ENCODE results near the gene CD276. TPM values are rescaled to one million over a fixed set of nuclear protein-coding genes. Genes with fewer than 3 reads are reported as not detected.

CD276 gene
- total RNA-seq, 4 donors from 2014 or later, result 31.8 to 58.1 (median 40.1) TPM

- peaks cover 18 to 36% (median 28%) of the 10 kb centered on the region in 4 donors for H3K36me3 ChIP-seq
- WGBS, result 85% methylated on average over 3 of the region's 3 CpGs
- H3K27me3 ChIP-seq, result peaks cover 0 to 3% (median 0%) of the 10 kb centered on the region in 4 donors
- no peaks in the 10 kb centered on the region for H3K9me3 ChIP-seq
- no peak overlapping the region for H3K27ac ChIP-seq (replicated peaks in 1 of 4)
- TF ChIP-seq CTCF (IDR thresholded peaks at IDR 0.05) (no peak), POLR2A (IDR thresholded peaks at IDR 0.05; ENCODE audit: low read depth) (no peak), EP300 (IDR thresholded peaks at IDR 0.05) (no peak)
- peaks cover 0 to 8% (median 2%) of the 10 kb centered on the region in 4 donors for H3K4me1 ChIP-seq
- no peak overlapping the region for H3K4me3 ChIP-seq
- DNase-seq (ENCODE audit: extremely low spot score), result no peak
- intact Hi-C loops (cut with DNase I), result no loop called here
Measured at GRCh38 chr15:73715417-73715816, 31.2 kb downstream of the CD276 start.

GRCh38 chr15:73716417-73716816 is 32.2 kb downstream of the CD276 start:
- peaks cover 0 to 4% (median 0%) of the 10 kb centered on the region in 4 donors for H3K27me3 ChIP-seq
- peaks cover 0 to 8% (median 2%) of the 10 kb centered on the region in 4 donors for H3K4me1 ChIP-seq
- H3K36me3 ChIP-seq, result peaks cover 9 to 26% (median 20%) of the 10 kb centered on the region in 4 donors
- 57% methylated on average over 5 of the region's 6 CpGs for WGBS
- no peak overlapping the region for H3K27ac ChIP-seq (replicated peaks in 1 of 4)
- no peak for DNase-seq (ENCODE audit: extremely low spot score)
- TF ChIP-seq EP300 (IDR thresholded peaks at IDR 0.05), result no peak
- TF ChIP-seq POLR2A (IDR thresholded peaks at IDR 0.05; ENCODE audit: low read depth), result no peak
- TF ChIP-seq POLR2AphosphoS5 (IDR thresholded peaks at IDR 0.05), result no peak
- TF ChIP-seq CTCF (IDR thresholded peaks at IDR 0.05), result no peak
- intact Hi-C loops (cut with DNase I), result no loop called here
- no peaks in the 10 kb centered on the region for H3K9me3 ChIP-seq
- H3K4me3 ChIP-seq, result no peak overlapping the region

- H3K36me3 ChIP-seq, result peaks cover 7 to 23% (median 17%) of the 10 kb centered on the region in 4 donors
- peaks cover 0 to 6% (median 0%) of the 10 kb centered on the region in 4 donors for H3K27me3 ChIP-seq
- WGBS, result 79% methylated on average over 3 of the region's 3 CpGs
- DNase-seq (ENCODE audit: extremely low spot score), result no peak
- no peak overlapping the region for H3K27ac ChIP-seq (replicated peaks in 1 of 4)
- no peak for TF ChIP-seq EP300 (IDR thresholded peaks at IDR 0.05)
- no peak for TF ChIP-seq CTCF (IDR thresholded peaks at IDR 0.05)
- no peak for TF ChIP-seq POLR2AphosphoS5 (IDR thresholded peaks at IDR 0.05)
- no peak for TF ChIP-seq POLR2A (IDR thresholded peaks at IDR 0.05; ENCODE audit: low read depth)
- H3K4me1 ChIP-seq, result peaks cover 0 to 8% (median 2%) of the 10 kb centered on the region in 4 donors
- H3K9me3 ChIP-seq, result no peaks in the 10 kb centered on the region
- no peak overlapping the region for H3K4me3 ChIP-seq
- intact Hi-C loops (cut with DNase I), result no loop called here
Measured at GRCh38 chr15:73717206-73717605, 33.0 kb downstream of the CD276 start.

DNA sequence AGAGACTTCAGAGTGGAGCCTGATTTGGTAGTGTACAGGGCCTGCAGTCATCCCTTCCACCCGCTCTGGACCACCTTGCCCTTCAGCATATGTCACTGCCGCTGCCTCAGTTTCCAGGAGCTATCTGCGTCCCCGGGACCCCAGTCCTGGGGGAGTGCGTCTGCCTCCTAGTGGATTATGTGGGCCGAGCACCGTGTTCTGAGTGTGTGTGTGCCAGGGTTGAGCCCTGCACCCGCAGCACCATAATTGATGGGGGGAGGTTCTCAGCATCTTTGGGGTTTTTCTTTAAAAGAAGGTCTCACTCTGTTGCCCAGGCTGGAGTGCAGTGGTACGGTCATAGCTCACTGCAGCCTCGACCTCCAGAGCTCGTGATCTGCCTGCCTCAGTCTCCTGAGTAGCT is 33.6 kb downstream of the CD276 start:
- H3K27me3 ChIP-seq, result peaks cover 0 to 6% (median 0%) of the 10 kb centered on the region in 4 donors
- no peak for DNase-seq (ENCODE audit: extremely low spot score)
- peaks cover 0 to 8% (median 2%) of the 10 kb centered on the region in 4 donors for H3K4me1 ChIP-seq
- H3K4me3 ChIP-seq, result no peak overlapping the region
- 60% methylated on average over 7 of the region's 11 CpGs for WGBS
- TF ChIP-seq POLR2A (IDR thresholded peaks at IDR 0.05; ENCODE audit: low read depth) (no peak), POLR2AphosphoS5 (IDR thresholded peaks at IDR 0.05) (no peak), CTCF (IDR thresholded peaks at IDR 0.05) (no peak), EP300 (IDR thresholded peaks at IDR 0.05) (no peak)
- intact Hi-C loops (cut with DNase I), result no loop called here
- no peaks in the 10 kb centered on the region for H3K9me3 ChIP-seq
- H3K36me3 ChIP-seq, result peaks cover 6 to 17% (median 14%) of the 10 kb centered on the region in 4 donors
- no peak overlapping the region for H3K27ac ChIP-seq (replicated peaks in 1 of 4)

DNA sequence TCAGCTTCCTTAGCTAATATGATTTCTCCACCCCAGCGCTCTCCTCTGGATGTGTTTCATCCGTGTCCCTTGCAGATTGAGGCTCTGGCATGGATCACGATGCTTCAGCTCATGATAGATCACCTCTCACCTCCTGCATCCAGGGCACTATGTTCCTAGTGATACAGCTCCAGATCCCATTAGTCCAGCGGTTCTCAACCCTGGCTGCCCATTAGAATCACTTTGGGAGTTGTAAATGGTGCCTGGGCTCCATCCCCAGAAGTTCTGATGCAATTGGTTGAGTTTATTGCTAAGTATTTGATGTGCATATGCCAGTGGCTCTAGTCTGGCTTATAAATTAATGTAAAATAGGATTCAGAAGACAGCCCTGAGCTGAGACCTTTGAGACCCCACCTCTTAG is 34.5 kb downstream of the CD276 start:
- DNase-seq (ENCODE audit: extremely low spot score), result no peak
- Histone ChIP-seq H3K27me3 (peaks cover 0 to 6% (median 0%) of the 10 kb centered on the region in 4 donors), H3K4me1 (peaks cover 0 to 8% (median 2%) of the 10 kb centered on the region in 4 donors), H3K4me3 (no peak overlapping the region), H3K36me3 (peaks cover 0 to 8% (median 5%) of the 10 kb centered on the region in 4 donors), H3K9me3 (no peaks in the 10 kb centered on the region), H3K27ac (replicated peaks in 1 of 4) (no peak overlapping the region)
- 70% methylated on average over 4 of the region's 4 CpGs for WGBS
- intact Hi-C loops (cut with DNase I), result no loop called here
- TF ChIP-seq EP300 (IDR thresholded peaks at IDR 0.05) (no peak), POLR2AphosphoS5 (IDR thresholded peaks at IDR 0.05) (no peak), POLR2A (IDR thresholded peaks at IDR 0.05; ENCODE audit: low read depth) (no peak), CTCF (IDR thresholded peaks at IDR 0.05) (no peak)

All from esophagus muscularis mucosa (tissue), 4 donors.